Neutrophil (primary cell): Measurements from ENCODE around the gene CDK2AP2.

ENCODE experiments used
- H3K27ac ChIP-seq: fragments of 200-600 bp; sonication (generic); 2 replicates; pipeline ENCODE4 v1.5.1; 2016; ENCODE audit warnings: mild to moderate bottlenecking, moderate library complexity
- H3K27me3 ChIP-seq: fragments of 200-600 bp; sonication (generic); 2 replicates; pipeline ENCODE4 v1.6.0; 2016; ENCODE audit warnings: mild to moderate bottlenecking
- H3K36me3 ChIP-seq: fragments of 200-600 bp; sonication (generic); 2 replicates; pipeline ENCODE4 v1.5.1; 2017
- H3K4me1 ChIP-seq, 2 experiments: fragments of 200-600 bp in 1 of 2; sonication (generic) in 1 of 2; 1 replicate in 1 of 2; 2 replicates in 1 of 2; pipeline versions ENCODE4 v1.5.1 to v1.6.1; 2013 to 2016; ENCODE audit warnings: low read depth in 1 of 2, low read length in 1 of 2, mild to moderate bottlenecking in 1 of 2, moderate library complexity in 1 of 2; ENCODE audit not compliant: control insufficient read depth in 1 of 2, insufficient read depth in 1 of 2
- H3K4me3 ChIP-seq, 2 experiments: fragments of 200-600 bp in 1 of 2; sonication (generic) in 1 of 2; 1 replicate in 1 of 2; 2 replicates in 1 of 2; pipeline ENCODE4 v1.5.1; 2013 to 2016; ENCODE audit warnings: low read depth in 1 of 2, low read length in 1 of 2, mild to moderate bottlenecking in 1 of 2, moderate library complexity in 1 of 2
- H3K9me3 ChIP-seq: fragments of 200-600 bp; sonication (generic); 2 replicates; pipeline ENCODE4 v1.5.1; 2016
- CTCF ChIP-seq: fragments of 200-600 bp; sonication (generic); IDR thresholded peaks from 2 replicates; pipeline ENCODE4 v1.5.1; 2016; ENCODE audit warnings: antibody characterized with exemption

CDK2AP2 gene

DNA sequence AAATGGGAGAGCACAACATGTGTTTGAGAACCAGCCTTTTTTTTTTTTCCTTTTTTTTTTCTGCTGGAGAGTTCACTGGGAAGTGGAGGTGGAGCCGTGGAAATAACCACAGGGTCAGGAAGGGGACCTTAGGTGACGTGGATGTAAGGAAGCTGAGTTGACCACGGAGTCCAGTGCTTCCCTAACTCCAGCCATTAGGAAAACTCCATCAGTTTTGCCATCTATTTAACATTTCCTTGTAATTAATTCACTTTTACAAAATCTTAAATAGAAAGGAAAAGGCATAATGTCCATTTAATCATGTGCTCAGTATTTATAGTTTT is 2.0 kb upstream of the CDK2AP2 start:
- H3K27ac ChIP-seq = no peak overlapping the region
- TF ChIP-seq CTCF = no peak
- peaks cover 32 to 35% of the 10 kb centered on the region in 2 experiments for H3K4me1 ChIP-seq
- H3K4me3 ChIP-seq = no peak overlapping the region
- H3K36me3 ChIP-seq = no peaks in the 10 kb centered on the region
- H3K27me3 ChIP-seq = peaks cover 49% of the 10 kb centered on the region
- H3K9me3 ChIP-seq = no peaks in the 10 kb centered on the region

DNA sequence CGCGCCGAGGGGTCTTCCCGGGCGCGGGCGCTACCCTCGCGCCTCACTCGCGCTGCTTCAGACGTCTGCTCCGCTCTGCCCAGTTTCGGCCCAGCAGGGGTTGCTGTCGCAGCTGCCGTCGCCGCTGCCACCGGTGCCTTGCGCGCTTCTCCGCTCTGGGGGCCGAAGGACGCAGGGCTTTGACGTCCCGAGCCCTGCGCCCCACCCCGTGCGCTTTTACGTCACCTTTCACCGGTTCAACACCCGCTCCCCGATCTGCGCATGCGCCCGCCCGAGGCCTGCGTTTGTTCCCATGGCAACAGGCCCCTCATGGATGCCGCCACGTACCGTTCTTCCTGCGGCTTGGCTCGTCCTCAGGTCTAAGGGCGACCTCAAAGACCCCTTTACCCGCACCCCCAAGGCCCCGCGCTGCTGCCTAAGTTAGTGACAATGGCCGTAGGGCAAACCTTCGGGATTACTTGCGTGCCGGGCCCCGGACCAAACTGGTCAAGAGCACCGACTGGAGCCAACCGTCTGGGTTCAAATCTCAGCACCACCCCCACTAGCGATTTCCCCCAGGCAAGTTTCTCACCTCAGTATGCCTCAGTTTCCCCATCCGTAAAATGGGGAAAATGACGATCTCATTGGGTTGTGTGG is 642 bp upstream of the CDK2AP2 start:
- no peaks in the 10 kb centered on the region for H3K9me3 ChIP-seq
- H3K4me1 ChIP-seq = peaks cover 39 to 40% of the 10 kb centered on the region in 2 experiments
- H3K36me3 ChIP-seq = no peaks in the 10 kb centered on the region
- peaks cover 43% of the 10 kb centered on the region for H3K27me3 ChIP-seq
- peak overlapping the region; percentile 92 for H3K27ac ChIP-seq
- TF ChIP-seq CTCF = no peak
- peak overlapping the region; percentile 79 to 100 for H3K4me3 ChIP-seq

- H3K4me1 ChIP-seq = peaks cover 46 to 48% of the 10 kb centered on the region in 2 experiments
These were observed 609 bp downstream of the CDK2AP2 start for GRCh38 chr11:67507242-67507863.

DNA sequence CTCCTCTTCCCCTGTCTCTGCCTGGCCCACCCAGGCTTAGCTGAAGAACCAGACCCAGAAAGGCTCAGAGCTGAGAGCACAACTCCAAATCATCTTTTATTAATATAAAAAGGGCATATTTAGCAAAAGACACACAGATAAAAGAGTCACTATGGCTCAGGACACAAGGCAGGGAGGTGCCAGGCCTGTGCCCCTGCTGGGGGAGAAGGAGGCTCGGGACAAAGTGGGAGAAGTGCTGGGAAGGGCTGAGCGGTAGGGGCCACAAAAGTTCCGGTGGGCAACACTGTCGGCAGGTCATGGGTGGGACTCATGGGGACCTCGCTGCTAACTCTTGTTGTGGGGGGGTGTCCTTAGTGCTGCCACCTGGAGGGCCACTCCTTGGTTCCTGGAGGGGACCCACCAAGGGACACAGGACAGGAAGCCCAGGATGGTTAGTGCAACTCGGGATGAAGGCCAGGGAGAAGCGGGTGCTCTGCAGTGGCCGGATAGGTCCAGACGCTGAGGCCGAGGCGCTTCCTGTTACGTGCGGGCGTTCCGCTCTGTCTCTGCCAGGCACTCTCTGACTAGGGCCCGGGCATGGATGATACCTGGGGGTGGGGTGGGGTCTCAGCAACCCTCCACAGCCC is 1.4 kb downstream of the CDK2AP2 start:
- H3K27me3 ChIP-seq = peaks cover 25% of the 10 kb centered on the region
- peaks cover 48 to 49% of the 10 kb centered on the region in 2 experiments for H3K4me1 ChIP-seq
- H3K27ac ChIP-seq = peak overlapping the region; percentile 92
- H3K4me3 ChIP-seq = peak overlapping the region; percentile 85 to 88
- TF ChIP-seq CTCF = no peak
- peaks cover 16% of the 10 kb centered on the region for H3K36me3 ChIP-seq
- H3K9me3 ChIP-seq = no peaks in the 10 kb centered on the region

More at GRCh38 chr11:67507242-67507863, 609 bp downstream of the CDK2AP2 start:
- Histone ChIP-seq H3K9me3 (no peaks in the 10 kb centered on the region), H3K4me3 (peak overlapping the region; percentile 79 to 100), H3K36me3 (peaks cover 8% of the 10 kb centered on the region), H3K27me3 (peaks cover 34% of the 10 kb centered on the region), H3K27ac (peak overlapping the region; percentile 92)
- no peak for TF ChIP-seq CTCF

- Histone ChIP-seq H3K4me3 (peak overlapping the region; percentile 85 to 88), H3K4me1 (peaks cover 55 to 56% of the 10 kb centered on the region in 2 experiments), H3K27ac (peak overlapping the region; percentile 92), H3K9me3 (no peaks in the 10 kb centered on the region), H3K36me3 (peaks cover 23% of the 10 kb centered on the region), H3K27me3 (peaks cover 18% of the 10 kb centered on the region)
- TF ChIP-seq CTCF = peak; percentile 92
These were observed 2.2 kb downstream of the CDK2AP2 start for GRCh38 chr11:67505605-67506396.
